HCT116 (cell line): ENCODE measurements around the gene KIAA2012. TPM values are rescaled to one million over a fixed set of nuclear protein-coding genes. Genes with fewer than 3 reads are reported as not detected.

Experiments
- ATAC-seq: fragments of 200-7000 bp; cut with Tn5 transposase; 2 replicates; pipeline ENCODE4 v1.9.1; 2020; ENCODE audit warnings: mild to moderate bottlenecking, moderate library complexity
- BruUV-seq: library from RNA; stranded (reverse); fragments of 400-500 nt; replicated peaks from 2 replicates; lab custom pipeline; 2021; lab: Mats Ljungman, UMichigan
- CTCF ChIA-PET: fragments of 300-600 bp; sonication (Branson Sonifier 250); formaldehyde crosslinking; loops from one replicate; lab custom pipeline; 2021; ENCODE audit warnings: antibody characterized with exemption; lab: Charles Lee
- POLR2A ChIA-PET: fragments of 300-600, 350-600 bp; sonication (Branson Sonifier 250); formaldehyde crosslinking; loops from one replicate; lab custom pipeline; 2021; ENCODE audit warnings: antibody characterized with exemption; lab: Charles Lee
- RAD21 ChIA-PET, 2 experiments: fragments of 300-600 bp; sonication (Branson Sonifier 250); formaldehyde crosslinking; loops; one replicate each; lab custom pipeline; 2023; ENCODE audit warnings: low total read pairs in 2 of 2; ENCODE audit not compliant: uncharacterized antibody in 2 of 2, unreplicated experiment in 2 of 2, low non-redundant PET in 1 of 2; lab: Charles Lee
- DNase-seq: peaks from one replicate; pipeline ENCODE4 v3.0.0-alpha.2; 2010; ENCODE audit warnings: low read depth, low spot score
- H2AFZ ChIP-seq: fragments of 200-600 bp; shearing (Covaris generic), sonication (generic); 2 replicates; pipeline ENCODE4 v1.6.1; 2017; ENCODE audit warnings: low read depth, mixed run types, mixed read lengths, antibody characterized with exemption, low read length; ENCODE audit not compliant: poor library complexity, severe bottlenecking
- H3K27ac ChIP-seq: 2 replicates; pipeline ENCODE4 v1.5.1; 2012; ENCODE audit warnings: low read depth, low read length
- H3K27me3 ChIP-seq: fragments of 200-600 bp; sonication (generic); 2 replicates; pipeline ENCODE4 v1.6.1; 2016; ENCODE audit warnings: mixed run types, low read length, mixed read lengths; ENCODE audit not compliant: insufficient read depth
- H3K36me3 ChIP-seq, 2 experiments: fragments of 200-500 bp in 1 of 2; fragments of 200-600 bp in 1 of 2; sonication (Bioruptor generic) in 1 of 2; sonication (generic) in 1 of 2; 2 replicates each; pipeline versions ENCODE4 v1.5.1 to v1.6.1; 2014 to 2016; ENCODE audit warnings: low read length in 2 of 2, inconsistent platforms in 1 of 2, mixed read lengths in 1 of 2, mixed run types in 1 of 2; ENCODE audit not compliant: insufficient read depth in 2 of 2, control insufficient read depth in 1 of 2
- H3K4me1 ChIP-seq, 2 experiments: fragments of 200-600 bp in 1 of 2; sonication (generic) in 1 of 2; 2 replicates each; pipeline versions ENCODE4 v1.5.1 to v1.6.1; 2012 to 2017; ENCODE audit warnings: low read length in 2 of 2, inconsistent platforms in 1 of 2, mild to moderate bottlenecking in 1 of 2, mixed read lengths in 1 of 2, mixed run types in 1 of 2, moderate library complexity in 1 of 2; ENCODE audit not compliant: insufficient read depth in 2 of 2, control insufficient read depth in 1 of 2
- H3K4me2 ChIP-seq: fragments of 200-600 bp; sonication (generic); 2 replicates; pipeline ENCODE4 v1.6.1; 2017; ENCODE audit warnings: mixed run types, low read length, mixed read lengths
- H3K4me3 ChIP-seq, 2 experiments: fragments of 200-600 bp in 1 of 2; sonication (generic) in 1 of 2; replicated peaks in 1 of 2; 2 replicates each; pipeline ENCODE4 v1.5.1; 2011 to 2016; ENCODE audit warnings: low read length in 2 of 2, control low read depth in 1 of 2, low read depth in 1 of 2, mild to moderate bottlenecking in 1 of 2, mixed read lengths in 1 of 2, mixed run types in 1 of 2
- H3K79me2 ChIP-seq: fragments of 200-600 bp; sonication (generic); 2 replicates; pipeline ENCODE4 v1.6.1; 2017; ENCODE audit warnings: mild to moderate bottlenecking, mixed run types, low read length, moderate library complexity, mixed read lengths; ENCODE audit not compliant: insufficient read depth
- H3K9ac ChIP-seq: fragments of 200-600 bp; sonication (generic); 2 replicates; pipeline ENCODE4 v1.6.1; 2016; ENCODE audit warnings: low read length, mixed read lengths
- H3K9me2 ChIP-seq: fragments of 200-600 bp; sonication (generic), shearing (Covaris generic); 2 replicates; pipeline ENCODE4 v1.6.1; 2017; ENCODE audit warnings: mixed run types, mild to moderate bottlenecking, moderate library complexity; ENCODE audit not compliant: insufficient read depth
- H3K9me3 ChIP-seq, 2 experiments: fragments of 200-500 bp in 1 of 2; fragments of 200-600 bp in 1 of 2; sonication (Bioruptor generic) in 1 of 2; sonication (generic) in 1 of 2; 2 replicates each; pipeline ENCODE4 v1.6.1; 2014 to 2017; ENCODE audit warnings: low read length in 2 of 2, mixed read lengths in 2 of 2, inconsistent platforms in 1 of 2, low read depth in 1 of 2, mild to moderate bottlenecking in 1 of 2, mixed run types in 1 of 2, moderate library complexity in 1 of 2; ENCODE audit not compliant: control insufficient read depth in 1 of 2, insufficient read depth in 1 of 2
- H4K20me1 ChIP-seq: fragments of 200-600 bp; sonication (generic), shearing (Covaris generic); 2 replicates; pipeline ENCODE4 v1.6.1; 2017; ENCODE audit warnings: mixed run types, mild to moderate bottlenecking, moderate library complexity; ENCODE audit not compliant: insufficient read depth
- CEBPB ChIP-seq: IDR thresholded peaks from 2 replicates; pipeline ENCODE4 v1.6.1; 2012; ENCODE audit warnings: low read depth
- EZH2 ChIP-seq: fragments of 200-600 bp; sonication (generic); IDR thresholded peaks from 2 replicates; pipeline ENCODE4 v1.6.1; 2017; ENCODE audit warnings: antibody characterized with exemption, mixed run types
- TCF7L2 ChIP-seq: IDR thresholded peaks from 2 replicates; pipeline ENCODE4 v1.7.0; 2011; ENCODE audit warnings: borderline replicate concordance, inconsistent platforms; ENCODE audit not compliant: insufficient read depth, insufficient read length; ENCODE audit errors: extremely low read depth
- ZFX ChIP-seq: fragments of 450-650 bp; IDR thresholded peaks from 2 replicates; pipeline ENCODE4 v1.6.1; 2017
- intact Hi-C: fragments of 100-400 bp; cut with micrococcal nuclease; formaldehyde crosslinking; loops from 2 replicates; pipeline ENCODE4 v1.10.0; 2022
- total RNA-seq: library from RNA; stranded (reverse); gene quantifications from one replicate; pipeline ENCODE4 v1.2.1, GENCODE V29; 2021; ENCODE audit not compliant: unreplicated experiment
- TF ChIP-seq, protein P1 (sequence below): IDR thresholded peaks from 2 replicates; pipeline ENCODE4 v1.6.1; 2012
- TF ChIP-seq, protein P2 (sequence below): IDR thresholded peaks from 2 replicates; pipeline ENCODE4 v1.6.1; 2012

KIAA2012 gene
- total RNA-seq, 1 experiment from 2014 or later: not detected

DNA sequence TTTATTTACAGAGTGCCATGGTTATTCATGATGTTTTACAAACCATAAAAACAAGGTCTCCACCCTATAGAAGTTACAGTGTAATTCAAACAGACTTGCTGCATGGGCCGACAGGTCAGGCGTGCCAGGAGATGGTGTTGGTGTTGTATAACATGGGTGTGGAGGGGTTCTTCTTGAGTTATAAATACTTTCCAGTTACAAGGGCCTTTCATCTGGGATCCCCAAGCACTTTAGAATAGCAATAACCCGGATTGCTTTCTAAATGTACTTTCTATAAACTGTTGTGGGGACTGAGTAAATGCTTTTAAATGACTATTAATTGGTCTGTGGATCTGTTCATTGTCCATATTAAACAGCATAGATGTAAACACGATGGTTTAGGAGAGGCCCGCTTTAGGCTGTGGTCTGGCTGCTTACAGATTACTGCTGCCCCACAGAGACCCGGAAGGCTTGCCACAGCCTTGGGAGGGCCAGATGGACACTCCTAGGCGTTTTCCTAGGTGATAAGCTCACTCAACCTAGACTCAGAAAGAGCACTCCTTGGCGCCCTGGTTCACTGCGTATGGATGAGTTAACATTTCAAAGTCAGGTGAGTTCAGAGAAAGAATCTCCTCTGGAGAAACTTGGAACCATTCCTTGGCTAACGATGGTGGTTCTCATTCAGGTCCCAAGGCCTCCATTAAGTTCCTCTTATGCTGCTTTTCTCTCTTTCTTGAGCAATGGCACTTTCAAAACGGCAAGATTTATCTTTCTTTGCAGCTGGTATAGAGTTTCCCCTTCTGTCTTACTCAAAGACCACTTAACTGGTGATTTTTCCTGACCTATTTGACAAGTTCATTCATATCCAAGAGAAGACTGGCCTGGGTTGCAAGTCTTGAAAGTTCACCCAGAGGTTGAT lies 3.6 kb upstream of the KIAA2012 start:
- no peak overlapping the region for H3K27ac ChIP-seq
- H3K36me3 ChIP-seq: no peaks in the 10 kb centered on the region
- POLR2A ChIA-PET: no interaction called here
- H3K4me2 ChIP-seq: no peak overlapping the region
- no peaks in the 10 kb centered on the region for H3K9me2 ChIP-seq
- intact Hi-C loops: no loop called here
- DNase-seq: no peak
- H2AFZ ChIP-seq: no peak overlapping the region
- peaks cover 0 to 6% of the 10 kb centered on the region in 2 experiments; a peak in 1 of 4 replicates for H3K4me1 ChIP-seq
- ATAC-seq: no peak
- TF ChIP-seq TCF7L2 (no peak), CEBPB (no peak), ZFX (no peak)
- TF ChIP-seq, protein P1, sequence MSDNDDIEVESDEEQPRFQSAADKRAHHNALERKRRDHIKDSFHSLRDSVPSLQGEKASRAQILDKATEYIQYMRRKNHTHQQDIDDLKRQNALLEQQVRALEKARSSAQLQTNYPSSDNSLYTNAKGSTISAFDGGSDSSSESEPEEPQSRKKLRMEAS: no peak
- TF ChIP-seq, protein P2, sequence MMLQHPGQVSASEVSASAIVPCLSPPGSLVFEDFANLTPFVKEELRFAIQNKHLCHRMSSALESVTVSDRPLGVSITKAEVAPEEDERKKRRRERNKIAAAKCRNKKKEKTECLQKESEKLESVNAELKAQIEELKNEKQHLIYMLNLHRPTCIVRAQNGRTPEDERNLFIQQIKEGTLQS: no peak
- RAD21 ChIA-PET: no interaction called here
- H3K79me2 ChIP-seq: no peaks in the 10 kb centered on the region
- H3K27me3 ChIP-seq: no peaks in the 10 kb centered on the region; the same call in 1 of the 2 replicates
- no peak overlapping the region for H3K4me3 ChIP-seq
- CTCF ChIA-PET: no interaction called here
- H4K20me1 ChIP-seq: no peaks in the 10 kb centered on the region
- no peaks in the 10 kb centered on the region for H3K9me3 ChIP-seq
- no peak overlapping the region for H3K9ac ChIP-seq
- BruUV-seq: no TSS peak

DNA sequence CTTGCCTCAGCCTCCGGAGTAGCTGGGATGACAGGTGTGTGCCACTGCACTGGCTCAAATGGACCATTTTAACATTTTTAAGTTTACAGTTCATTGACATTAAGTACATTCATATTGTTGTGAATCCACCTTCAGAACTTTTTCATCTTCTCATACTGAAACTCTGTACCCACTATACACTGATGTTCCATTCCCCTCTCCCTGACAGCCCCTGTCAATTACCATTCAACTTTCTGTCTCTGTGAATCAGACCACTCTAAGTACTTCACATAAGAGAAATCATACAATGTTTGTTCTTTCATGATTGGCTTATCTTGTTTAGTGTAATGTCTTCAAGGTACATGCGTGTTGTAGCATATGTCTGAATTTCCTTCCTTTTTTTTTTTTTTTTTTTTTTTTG lies 1.9 kb upstream of the KIAA2012 start:
- H3K9ac ChIP-seq: no peak overlapping the region
- H3K79me2 ChIP-seq: no peaks in the 10 kb centered on the region
- intact Hi-C loops: no loop called here
- no peaks in the 10 kb centered on the region for H3K4me1 ChIP-seq
- ChIA-PET CTCF (no interaction called here), RAD21 (no interaction called here), POLR2A (no interaction called here)
- no peak overlapping the region for H3K27ac ChIP-seq
- ATAC-seq (no peak), DNase-seq (no peak)
- BruUV-seq: no TSS peak
- no peaks in the 10 kb centered on the region for H3K9me2 ChIP-seq
- no peaks in the 10 kb centered on the region for H4K20me1 ChIP-seq
- H3K9me3 ChIP-seq: no peaks in the 10 kb centered on the region
- no peak overlapping the region for H3K4me2 ChIP-seq
- no peaks in the 10 kb centered on the region for H3K27me3 ChIP-seq
- no peaks in the 10 kb centered on the region for H3K36me3 ChIP-seq
- H2AFZ ChIP-seq: no peak overlapping the region
- H3K4me3 ChIP-seq: no peak overlapping the region
- no peak for TF ChIP-seq EZH2
